Liver (tissue), 9 donors: ENCODE data around the gene RPA3. TPM values are rescaled to one million over a fixed set of nuclear protein-coding genes. Genes with fewer than 3 reads are reported as not detected.

Source experiments
- DNase-seq: peaks from one replicate; pipeline ENCODE4 v3.0.0-alpha.2; 2017; ENCODE audit warnings: low spot score
- H3K27ac ChIP-seq, 2 donors: one replicate each; pipeline ENCODE4 v1.7.0; 2013; ENCODE audit warnings: inconsistent platforms in 2 of 2, low read length in 2 of 2, control low read depth in 1 of 2, low read depth in 1 of 2, mild to moderate bottlenecking in 1 of 2
- H3K27me3 ChIP-seq, 4 donors: one replicate each; pipeline versions ENCODE4 v1.6.1 to v1.7.0; 2013; ENCODE audit warnings: low read length in 3 of 4, inconsistent platforms in 1 of 4, mild to moderate bottlenecking in 1 of 4, moderate library complexity in 1 of 4; ENCODE audit not compliant: control insufficient read depth in 4 of 4, insufficient read depth in 4 of 4
- H3K36me3 ChIP-seq, 4 donors: one replicate each; pipeline versions ENCODE4 v1.6.1 to v1.7.0; 2013; ENCODE audit warnings: low read length in 3 of 4, mild to moderate bottlenecking in 3 of 4, low read depth in 1 of 4, moderate library complexity in 1 of 4; ENCODE audit not compliant: control insufficient read depth in 4 of 4, insufficient read depth in 3 of 4
- H3K4me1 ChIP-seq, 4 donors: one replicate each; pipeline versions ENCODE4 v1.6.1 to v1.7.0; 2013; ENCODE audit warnings: low read length in 3 of 4, mild to moderate bottlenecking in 3 of 4, moderate library complexity in 1 of 4; ENCODE audit not compliant: control insufficient read depth in 4 of 4, insufficient read depth in 4 of 4
- H3K4me3 ChIP-seq, 3 donors: one replicate each; pipeline versions ENCODE4 v1.6.1 to v1.7.0; 2013; ENCODE audit warnings: low read length in 3 of 3, control low read depth in 1 of 3, low read depth in 1 of 3, mild to moderate bottlenecking in 1 of 3
- H3K9ac ChIP-seq, 2 donors: one replicate each; pipeline ENCODE4 v1.7.0; 2013; ENCODE audit warnings: low read length in 2 of 2, mild to moderate bottlenecking in 2 of 2, moderate library complexity in 2 of 2, control low read depth in 1 of 2, low read depth in 1 of 2
- H3K9me3 ChIP-seq, 4 donors: one replicate each; pipeline versions ENCODE4 v1.6.1 to v1.7.0; 2013; ENCODE audit warnings: low read length in 3 of 4; ENCODE audit not compliant: control insufficient read depth in 4 of 4
- ATF3 ChIP-seq: IDR thresholded peaks from 2 replicates; pipeline ENCODE4 v1.6.1; 2016; ENCODE audit warnings: antibody characterized with exemption
- CTCF ChIP-seq: fragments of 150-350 bp; IDR thresholded peaks from 2 replicates; pipeline ENCODE4 v1.5.1; 2017; ENCODE audit warnings: improper control_type of control experiment, low read depth, low read length; ENCODE audit not compliant: missing input control
- EGR1 ChIP-seq, 2 donors: IDR thresholded peaks; 2 replicates each; pipeline ENCODE4 v1.6.1; 2016 to 2018; ENCODE audit warnings: antibody characterized with exemption in 2 of 2, low read depth in 2 of 2
- FOXA1 ChIP-seq: IDR thresholded peaks from 2 replicates; pipeline ENCODE4 v1.6.1; 2016; ENCODE audit warnings: antibody characterized with exemption
- FOXA2 ChIP-seq: IDR thresholded peaks from 2 replicates; pipeline ENCODE4 v1.6.1; 2016; ENCODE audit warnings: antibody characterized with exemption
- GABPA ChIP-seq, 2 donors: IDR thresholded peaks in 1 of 2; conservative IDR thresholded peaks in 1 of 2; 2 replicates each; pipeline ENCODE4 v1.6.1; 2016; ENCODE audit warnings: antibody characterized with exemption in 2 of 2, mild to moderate bottlenecking in 1 of 2, moderate library complexity in 1 of 2
- HNF4A ChIP-seq, 2 donors: conservative IDR thresholded peaks; 2 replicates each; pipeline ENCODE4 v1.6.1; 2016; ENCODE audit warnings: antibody characterized with exemption in 2 of 2, mild to moderate bottlenecking in 2 of 2
- HNF4G ChIP-seq: IDR thresholded peaks from 2 replicates; pipeline ENCODE4 v1.6.1; 2016; ENCODE audit warnings: antibody characterized with exemption
- JUND ChIP-seq, 2 donors: IDR thresholded peaks; 2 replicates each; pipeline ENCODE4 v1.6.1; 2016; ENCODE audit warnings: antibody characterized with exemption in 2 of 2
- NR2F2 ChIP-seq: IDR thresholded peaks from 2 replicates; pipeline ENCODE4 v1.6.1; 2016; ENCODE audit warnings: antibody characterized with exemption
- RAD21 ChIP-seq, 2 donors: IDR thresholded peaks; 2 replicates each; pipeline ENCODE4 v1.6.1; 2016; ENCODE audit warnings: antibody characterized with exemption in 2 of 2, mild to moderate bottlenecking in 2 of 2
- REST ChIP-seq: IDR thresholded peaks from 2 replicates; pipeline ENCODE4 v1.6.1; 2016; ENCODE audit warnings: antibody characterized with exemption, mild to moderate bottlenecking
- RXRA ChIP-seq, 2 donors: IDR thresholded peaks; 2 replicates each; pipeline ENCODE4 v1.6.1; 2017 to 2018; ENCODE audit warnings: antibody characterized with exemption in 2 of 2, mild to moderate bottlenecking in 1 of 2
- TAF1 ChIP-seq: conservative IDR thresholded peaks from 2 replicates; pipeline ENCODE4 v1.6.1; 2016; ENCODE audit warnings: antibody characterized with exemption, mild to moderate bottlenecking
- YY1 ChIP-seq: IDR thresholded peaks from 2 replicates; pipeline ENCODE4 v1.6.1; 2016; ENCODE audit warnings: antibody characterized with exemption, mild to moderate bottlenecking
- WGBS: extraction: QIAGEN DNeasy Blood & Tissue Kit; methylation state at CpG from one replicate; pipeline ENCODE4 v1.1.7; 2013; 5-methylcytosine and 5-hydroxymethylcytosine counted together
- polyA plus RNA-seq, 2 donors: library from polyadenylated mRNA; stranded (reverse) in 1 of 2; unstranded in 1 of 2; fragments of 200-250 nt in 1 of 2; fragments of >200 nt in 1 of 2; fragmentation: Nextera tagmentation in 1 of 2; extraction: Ambion mirVana in 1 of 2; gene quantifications; one replicate each; pipeline versions ENCODE4 v1.2.1 to v1.2.3, GENCODE V29; 2013 to 2015
- total RNA-seq, 2 donors: library from RNA; depleted of rRNA; stranded (reverse); fragments of >200 nt; gene quantifications; one replicate each; pipeline ENCODE4 v1.2.3, GENCODE V29; 2014
- TF ChIP-seq, protein P1 (sequence below): IDR thresholded peaks from 2 replicates; pipeline ENCODE4 v1.6.1; 2016; ENCODE audit warnings: antibody characterized with exemption
- TF ChIP-seq, protein P2 (sequence below): IDR thresholded peaks from 2 replicates; pipeline ENCODE4 v1.6.1; 2016; ENCODE audit warnings: antibody characterized with exemption
- donor health status: healthy.
- donor health status: healthy.
- donor health status: healthy.
- donor health status: healthy.
- donor health status: healthy.

The RPA3 gene
- total and polyA plus RNA-seq, 4 donors = 13.0 to 53.1 (median 18.6) TPM

DNA sequence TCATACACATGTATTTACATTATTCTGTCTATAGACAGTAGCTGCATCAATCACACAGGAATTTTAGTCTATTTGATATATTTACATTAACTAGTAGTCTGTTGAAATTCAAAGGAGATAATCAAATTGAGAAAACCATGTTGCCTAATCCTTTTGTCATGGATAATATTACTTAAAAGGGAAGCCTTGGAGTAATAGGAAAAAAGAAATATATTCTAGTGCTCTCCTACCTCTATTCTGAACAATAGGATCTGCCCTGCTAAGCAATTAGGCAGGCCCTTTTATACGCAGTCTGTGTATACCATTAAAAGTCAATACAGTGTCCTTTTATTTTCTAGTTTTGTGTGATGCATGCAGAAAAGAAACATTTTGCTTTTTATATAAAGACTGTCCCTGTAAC is 53.4 kb downstream of the RPA3 start:
- TF ChIP-seq GABPA (IDR thresholded peaks at IDR 0.05 in 1 of 2, conservative IDR thresholded peaks at IDR 0.05 in 1 of 2) (no peak), HNF4A (conservative IDR thresholded peaks at IDR 0.05) (no peak), JUND (IDR thresholded peaks at IDR 0.05) (no peak), FOXA2 (no peak), HNF4G (no peak), RXRA (IDR thresholded peaks at IDR 0.05) (no peak), ATF3 (no peak), EGR1 (IDR thresholded peaks at IDR 0.05; ENCODE audit: low read depth in 2 of 2) (no peak), CTCF (no peak), REST (no peak), TAF1 (no peak), RAD21 (IDR thresholded peaks at IDR 0.05) (no peak)
- no peak overlapping the region for H3K27ac ChIP-seq
- no peaks in the 10 kb centered on the region for H3K4me1 ChIP-seq
- no peak for DNase-seq
- peaks cover 0 to 3% (median 0%) of the 10 kb centered on the region in 4 donors for H3K36me3 ChIP-seq
- no peaks in the 10 kb centered on the region for H3K27me3 ChIP-seq
- no peak overlapping the region for H3K4me3 ChIP-seq
- no peaks in the 10 kb centered on the region for H3K9me3 ChIP-seq
- WGBS = 97% methylated on average over 1 of the region's 1 CpG
- no peak overlapping the region for H3K9ac ChIP-seq

GRCh38 chr7:7664291-7664690 is 54.1 kb downstream of the RPA3 start:
- no peak overlapping the region for H3K27ac ChIP-seq
- H3K9me3 ChIP-seq = no peaks in the 10 kb centered on the region
- H3K4me3 ChIP-seq = no peak overlapping the region
- no peak for TF ChIP-seq GABPA (IDR thresholded peaks at IDR 0.05 in 1 of 2, conservative IDR thresholded peaks at IDR 0.05 in 1 of 2)
- TF ChIP-seq EGR1 (IDR thresholded peaks at IDR 0.05; ENCODE audit: low read depth in 2 of 2) = no peak
- TF ChIP-seq YY1 = no peak
- no peak for TF ChIP-seq FOXA1
- TF ChIP-seq JUND (IDR thresholded peaks at IDR 0.05) = no peak
- TF ChIP-seq, protein P1, sequence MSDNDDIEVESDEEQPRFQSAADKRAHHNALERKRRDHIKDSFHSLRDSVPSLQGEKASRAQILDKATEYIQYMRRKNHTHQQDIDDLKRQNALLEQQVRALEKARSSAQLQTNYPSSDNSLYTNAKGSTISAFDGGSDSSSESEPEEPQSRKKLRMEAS = no peak
- TF ChIP-seq CTCF = no peak
- TF ChIP-seq FOXA2 = no peak
- TF ChIP-seq REST = no peak
- no peak for TF ChIP-seq ATF3
- TF ChIP-seq TAF1 = no peak
- TF ChIP-seq NR2F2 = no peak
- TF ChIP-seq HNF4A (conservative IDR thresholded peaks at IDR 0.05) = no peak
- TF ChIP-seq RXRA (IDR thresholded peaks at IDR 0.05) = no peak
- TF ChIP-seq HNF4G = no peak
- TF ChIP-seq, protein P2, sequence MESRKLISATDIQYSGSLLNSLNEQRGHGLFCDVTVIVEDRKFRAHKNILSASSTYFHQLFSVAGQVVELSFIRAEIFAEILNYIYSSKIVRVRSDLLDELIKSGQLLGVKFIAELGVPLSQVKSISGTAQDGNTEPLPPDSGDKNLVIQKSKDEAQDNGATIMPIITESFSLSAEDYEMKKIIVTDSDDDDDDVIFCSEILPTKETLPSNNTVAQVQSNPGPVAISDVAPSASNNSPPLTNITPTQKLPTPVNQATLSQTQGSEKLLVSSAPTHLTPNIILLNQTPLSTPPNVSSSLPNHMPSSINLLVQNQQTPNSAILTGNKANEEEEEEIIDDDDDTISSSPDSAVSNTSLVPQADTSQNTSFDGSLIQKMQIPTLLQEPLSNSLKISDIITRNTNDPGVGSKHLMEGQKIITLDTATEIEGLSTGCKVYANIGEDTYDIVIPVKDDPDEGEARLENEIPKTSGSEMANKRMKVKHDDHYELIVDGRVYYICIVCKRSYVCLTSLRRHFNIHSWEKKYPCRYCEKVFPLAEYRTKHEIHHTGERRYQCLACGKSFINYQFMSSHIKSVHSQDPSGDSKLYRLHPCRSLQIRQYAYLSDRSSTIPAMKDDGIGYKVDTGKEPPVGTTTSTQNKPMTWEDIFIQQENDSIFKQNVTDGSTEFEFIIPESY = no peak
- no peaks in the 10 kb centered on the region for H3K27me3 ChIP-seq
- no peak overlapping the region for H3K9ac ChIP-seq
- peaks cover 0 to 3% (median 0%) of the 10 kb centered on the region in 4 donors for H3K36me3 ChIP-seq
- WGBS = 85% methylated on average over 3 of the region's 3 CpGs
- no peak for DNase-seq
- H3K4me1 ChIP-seq = no peaks in the 10 kb centered on the region
